Mesenchymal stem cell (in vitro differentiated cells and primary cell): ENCODE measurements around the gene ACP7.

Source experiments
- DNase-seq: peaks from one replicate; pipeline ENCODE4 v3.0.0-alpha.2; 2013
- H2AFZ ChIP-seq: one replicate; pipeline ENCODE4 v1.6.1; 2013; ENCODE audit warnings: low read depth, mild to moderate bottlenecking, control low read depth, inconsistent platforms, low read length, moderate library complexity
- H2AK5ac ChIP-seq: 2 replicates; pipeline ENCODE4 v1.6.1; 2013; ENCODE audit warnings: low read length, moderate library complexity, mild to moderate bottlenecking, inconsistent platforms; ENCODE audit not compliant: severe bottlenecking
- H2BK120ac ChIP-seq: one replicate; pipeline ENCODE4 v1.6.1; 2013; ENCODE audit warnings: low read depth, mild to moderate bottlenecking, inconsistent platforms, low read length, moderate library complexity
- H2BK12ac ChIP-seq, 2 experiments: one replicate each; pipeline ENCODE4 v1.6.1; 2013; ENCODE audit warnings: inconsistent platforms in 2 of 2, low read length in 2 of 2, mild to moderate bottlenecking in 2 of 2, moderate library complexity in 2 of 2, control low read depth in 1 of 2
- H2BK15ac ChIP-seq: one replicate; pipeline ENCODE4 v1.6.1; 2013; ENCODE audit warnings: mild to moderate bottlenecking, low read depth, inconsistent platforms; ENCODE audit not compliant: poor library complexity, severe bottlenecking
- H2BK5ac ChIP-seq: 2 replicates; pipeline ENCODE4 v1.6.1; 2013; ENCODE audit warnings: low read depth, mild to moderate bottlenecking, low read length, control low read depth, inconsistent platforms; ENCODE audit not compliant: poor library complexity, severe bottlenecking
- H3K14ac ChIP-seq, 2 experiments: one replicate each; pipeline ENCODE4 v1.6.1; 2013; ENCODE audit warnings: inconsistent platforms in 2 of 2, low read length in 2 of 2, control low read depth in 1 of 2, mild to moderate bottlenecking in 1 of 2, moderate library complexity in 1 of 2
- H3K18ac ChIP-seq, 2 experiments: one replicate each; pipeline ENCODE4 v1.6.1; 2013; ENCODE audit warnings: inconsistent platforms in 2 of 2, low read length in 2 of 2, control low read depth in 1 of 2, low read depth in 1 of 2, mild to moderate bottlenecking in 1 of 2
- H3K23ac ChIP-seq, 2 experiments: one replicate each; pipeline ENCODE4 v1.6.1; 2013; ENCODE audit warnings: inconsistent platforms in 2 of 2, low read length in 2 of 2, mild to moderate bottlenecking in 2 of 2, moderate library complexity in 2 of 2, control low read depth in 1 of 2
- H3K27ac ChIP-seq: 2 replicates; pipeline ENCODE4 v1.5.1; 2013; ENCODE audit warnings: mild to moderate bottlenecking, moderate library complexity, low read length, control low read depth, inconsistent platforms; ENCODE audit not compliant: poor library complexity, severe bottlenecking
- H3K27me3 ChIP-seq, 2 experiments: 2 replicates each; pipeline versions ENCODE4 v1.6.1 to v1.7.0; 2013; ENCODE audit warnings: low read length in 2 of 2, mild to moderate bottlenecking in 2 of 2, moderate library complexity in 2 of 2, control low read depth in 1 of 2, inconsistent platforms in 1 of 2; ENCODE audit not compliant: control insufficient read depth in 1 of 2, insufficient read depth in 1 of 2
- H3K36me3 ChIP-seq, 2 experiments: 2 replicates each; pipeline versions ENCODE4 v1.6.1 to v1.7.0; 2013; ENCODE audit warnings: low read length in 2 of 2, control low read depth in 1 of 2, inconsistent platforms in 1 of 2, low read depth in 1 of 2, mild to moderate bottlenecking in 1 of 2; ENCODE audit not compliant: insufficient read depth in 2 of 2, control insufficient read depth in 1 of 2
- H3K4ac ChIP-seq, 2 experiments: one replicate each; pipeline ENCODE4 v1.6.1; 2013; ENCODE audit warnings: inconsistent platforms in 2 of 2, low read length in 2 of 2, mild to moderate bottlenecking in 2 of 2, moderate library complexity in 2 of 2, control low read depth in 1 of 2, low read depth in 1 of 2
- H3K4me1 ChIP-seq: 2 replicates; pipeline ENCODE4 v1.6.1; 2013; ENCODE audit warnings: low read depth, low read length, control low read depth; ENCODE audit not compliant: control insufficient read depth, insufficient read depth
- H3K4me2 ChIP-seq: 2 replicates; pipeline ENCODE4 v1.6.1; 2013; ENCODE audit warnings: low read length, mild to moderate bottlenecking, inconsistent platforms; ENCODE audit not compliant: poor library complexity, severe bottlenecking
- H3K4me3 ChIP-seq, 2 experiments: 2 replicates each; pipeline versions ENCODE4 v1.5.1 to v1.7.0; 2013; ENCODE audit warnings: low read length in 2 of 2, mild to moderate bottlenecking in 2 of 2, control low read depth in 1 of 2, low read depth in 1 of 2; ENCODE audit not compliant: insufficient read depth in 1 of 2
- H3K79me1 ChIP-seq: replicated peaks from 2 replicates; pipeline ENCODE4 v1.6.1; 2013; ENCODE audit warnings: mild to moderate bottlenecking, control low read depth, low read length, inconsistent platforms; ENCODE audit not compliant: poor library complexity, severe bottlenecking
- H3K9ac ChIP-seq: 2 replicates; pipeline ENCODE4 v1.7.0; 2013; ENCODE audit warnings: mild to moderate bottlenecking, low read length, moderate library complexity
- H3K9me3 ChIP-seq: 2 replicates; pipeline ENCODE4 v1.7.0; 2013; ENCODE audit warnings: mild to moderate bottlenecking, low read length; ENCODE audit not compliant: control insufficient read depth
- H4K8ac ChIP-seq: one replicate; pipeline ENCODE4 v1.6.1; 2013; ENCODE audit warnings: inconsistent platforms, mild to moderate bottlenecking, low read length, moderate library complexity
- H4K91ac ChIP-seq: one replicate; pipeline ENCODE4 v1.6.1; 2013; ENCODE audit warnings: mild to moderate bottlenecking, low read length, inconsistent platforms
- WGBS: methylation state at CpG from one replicate; pipeline ENCODE4 v1.1.7; 2013; ENCODE audit warnings: mixed read lengths; 5-methylcytosine and 5-hydroxymethylcytosine counted together

ACP7 gene

GRCh38 chr19:39111593-39112199, 27.5 kb downstream of the ACP7 start:
- H3K14ac ChIP-seq, result no peak overlapping the region
- no peak overlapping the region for H3K4me3 ChIP-seq
- H2BK120ac ChIP-seq, result no peak overlapping the region
- peaks cover 2% of the 10 kb centered on the region for H3K4me1 ChIP-seq
- H4K91ac ChIP-seq, result no peak overlapping the region
- no peak overlapping the region for H3K18ac ChIP-seq
- H3K36me3 ChIP-seq, result no peaks in the 10 kb centered on the region
- no peak overlapping the region for H2AK5ac ChIP-seq
- H4K8ac ChIP-seq, result no peak overlapping the region
- peaks cover 3 to 17% of the 10 kb centered on the region in 2 experiments for H3K27me3 ChIP-seq
- 70% methylated on average over 18 of the region's 18 CpGs for WGBS
- no peak overlapping the region for H3K23ac ChIP-seq
- H2AFZ ChIP-seq, result no peak overlapping the region
- no peak overlapping the region for H3K4me2 ChIP-seq
- no peak overlapping the region for H3K4ac ChIP-seq
- H3K79me1 ChIP-seq, result no peaks in the 10 kb centered on the region
- DNase-seq, result no peak
- H2BK5ac ChIP-seq, result no peak overlapping the region
- no peak overlapping the region for H2BK15ac ChIP-seq
- H3K27ac ChIP-seq, result no peak overlapping the region
- no peak overlapping the region for H3K9ac ChIP-seq
- no peak overlapping the region for H2BK12ac ChIP-seq
- no peaks in the 10 kb centered on the region for H3K9me3 ChIP-seq

- H4K8ac ChIP-seq, result peak overlapping the region; percentile 19
- no peak overlapping the region for H3K4me3 ChIP-seq
- H3K9me3 ChIP-seq, result no peaks in the 10 kb centered on the region
- no peak overlapping the region for H2BK5ac ChIP-seq
- H3K23ac ChIP-seq, result no peak overlapping the region
- no peaks in the 10 kb centered on the region for H3K36me3 ChIP-seq
- peaks cover 2% of the 10 kb centered on the region for H3K4me1 ChIP-seq
- H3K27me3 ChIP-seq, result peaks cover 4 to 14% of the 10 kb centered on the region in 2 experiments
- no peak overlapping the region for H2AK5ac ChIP-seq
- H2BK15ac ChIP-seq, result no peak overlapping the region
- H3K9ac ChIP-seq, result no peak overlapping the region
- no peak overlapping the region for H3K4me2 ChIP-seq
- H3K79me1 ChIP-seq, result no peaks in the 10 kb centered on the region
- WGBS, result 83% methylated on average over 15 of the region's 15 CpGs
- DNase-seq, result no peak
- no peak overlapping the region for H2AFZ ChIP-seq
- no peak overlapping the region for H4K91ac ChIP-seq
- H2BK12ac ChIP-seq, result no peak overlapping the region
- no peak overlapping the region for H2BK120ac ChIP-seq
- no peak overlapping the region for H3K18ac ChIP-seq
- no peak overlapping the region for H3K14ac ChIP-seq
- no peak overlapping the region for H3K4ac ChIP-seq
- no peak overlapping the region for H3K27ac ChIP-seq
Measured at GRCh38 chr19:39112338-39112890, 28.2 kb downstream of the ACP7 start.

- Histone ChIP-seq H3K27ac (no peak overlapping the region), H2AFZ (no peak overlapping the region), H4K91ac (no peak overlapping the region), H2BK5ac (no peak overlapping the region), H2BK15ac (no peak overlapping the region), H3K4me2 (no peak overlapping the region), H4K8ac (no peak overlapping the region), H3K23ac (no peak overlapping the region), H3K4me3 (no peak overlapping the region), H3K4me1 (peaks cover 2% of the 10 kb centered on the region), H3K36me3 (no peaks in the 10 kb centered on the region), H3K18ac (no peak overlapping the region), H2BK12ac (no peak overlapping the region), H3K4ac (no peak overlapping the region), H3K27me3 (peaks cover 4 to 14% of the 10 kb centered on the region in 2 experiments), H3K14ac (no peak overlapping the region), H3K9ac (no peak overlapping the region), H3K9me3 (no peaks in the 10 kb centered on the region), H3K79me1 (no peaks in the 10 kb centered on the region), H2BK120ac (no peak overlapping the region), H2AK5ac (no peak overlapping the region)
- DNase-seq, result no peak
- 80% methylated on average over 10 of the region's 10 CpGs for WGBS
Measured at GRCh38 chr19:39113199-39113598, 29.0 kb downstream of the ACP7 start.

GRCh38 chr19:39115105-39115847, 31.1 kb downstream of the ACP7 start:
- Histone ChIP-seq H4K91ac (no peak overlapping the region), H3K18ac (no peak overlapping the region), H3K4me2 (no peak overlapping the region), H3K9me3 (no peaks in the 10 kb centered on the region), H3K9ac (no peak overlapping the region), H3K4me3 (no peak overlapping the region), H2BK12ac (no peak overlapping the region), H2BK5ac (no peak overlapping the region), H3K23ac (no peak overlapping the region), H4K8ac (no peak overlapping the region), H3K27ac (no peak overlapping the region), H2BK15ac (no peak overlapping the region), H2AFZ (no peak overlapping the region), H2AK5ac (no peak overlapping the region), H3K14ac (no peak overlapping the region), H3K4me1 (peaks cover 2% of the 10 kb centered on the region), H2BK120ac (no peak overlapping the region), H3K79me1 (no peaks in the 10 kb centered on the region), H3K36me3 (no peaks in the 10 kb centered on the region), H3K4ac (no peak overlapping the region), H3K27me3 (peaks cover 4 to 19% of the 10 kb centered on the region in 2 experiments)
- WGBS, result 84% methylated on average over 10 of the region's 11 CpGs
- no peak for DNase-seq
